GM18526 (cell line): ENCODE results near the gene FNDC3B.

ENCODE experiments used
- POLR2A ChIP-seq: IDR thresholded peaks from 3 replicates; pipeline ENCODE4 v1.6.1; 2011; ENCODE audit not compliant: insufficient read length; ENCODE audit errors: extremely low read depth

The FNDC3B gene

GRCh38 chr3:172044833-172045585, 5.6 kb downstream of the FNDC3B start:
- no peak for TF ChIP-seq POLR2A

- TF ChIP-seq POLR2A, result no peak
Observed at GRCh38 chr3:172046268-172046915, 7.0 kb downstream of the FNDC3B start.

DNA sequence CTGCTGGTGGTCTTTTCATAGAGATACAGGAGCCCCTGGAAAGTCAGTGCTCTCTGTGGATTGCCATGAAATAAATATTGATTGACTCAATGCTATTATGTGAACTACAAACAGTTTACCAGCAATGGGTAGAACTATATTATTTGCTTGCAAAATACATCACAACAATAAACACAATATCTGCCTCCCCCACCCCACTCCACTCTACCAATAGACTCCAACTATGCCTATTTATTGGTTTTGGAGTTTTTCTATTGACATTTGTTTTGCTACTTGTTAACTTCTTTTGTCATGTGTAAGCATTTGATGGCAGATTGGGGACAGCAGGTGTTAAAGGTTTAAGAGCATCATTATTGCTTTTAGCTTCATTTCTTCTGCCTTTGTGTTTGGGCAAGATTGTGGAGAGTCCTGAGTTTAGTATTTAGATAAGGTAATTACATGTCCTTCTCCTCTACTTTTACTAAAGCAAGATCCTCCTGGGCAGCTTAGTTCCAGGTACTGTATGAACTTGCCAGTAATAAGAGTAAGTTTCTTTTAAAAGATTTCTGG, 8.3 kb downstream of the FNDC3B start:
- TF ChIP-seq POLR2A, result no peak

DNA sequence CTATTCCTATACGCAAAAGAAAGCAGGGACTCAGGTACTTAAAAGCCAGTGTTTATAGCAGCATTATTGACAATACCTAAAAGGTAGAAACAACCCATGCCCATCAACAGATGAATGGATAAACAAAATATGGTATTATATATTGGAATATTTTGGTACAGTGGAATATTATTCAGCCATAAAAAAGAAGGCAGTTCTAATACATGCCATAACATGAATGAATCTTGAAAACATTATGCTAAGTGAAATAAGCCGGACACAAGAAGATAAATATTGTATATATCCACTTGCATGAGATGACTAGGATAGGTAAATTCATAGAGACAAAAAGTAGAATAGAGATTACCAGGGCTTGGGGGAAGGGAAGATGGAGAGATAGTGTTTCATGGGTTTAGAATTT, 9.2 kb downstream of the FNDC3B start:
- no peak for TF ChIP-seq POLR2A

DNA sequence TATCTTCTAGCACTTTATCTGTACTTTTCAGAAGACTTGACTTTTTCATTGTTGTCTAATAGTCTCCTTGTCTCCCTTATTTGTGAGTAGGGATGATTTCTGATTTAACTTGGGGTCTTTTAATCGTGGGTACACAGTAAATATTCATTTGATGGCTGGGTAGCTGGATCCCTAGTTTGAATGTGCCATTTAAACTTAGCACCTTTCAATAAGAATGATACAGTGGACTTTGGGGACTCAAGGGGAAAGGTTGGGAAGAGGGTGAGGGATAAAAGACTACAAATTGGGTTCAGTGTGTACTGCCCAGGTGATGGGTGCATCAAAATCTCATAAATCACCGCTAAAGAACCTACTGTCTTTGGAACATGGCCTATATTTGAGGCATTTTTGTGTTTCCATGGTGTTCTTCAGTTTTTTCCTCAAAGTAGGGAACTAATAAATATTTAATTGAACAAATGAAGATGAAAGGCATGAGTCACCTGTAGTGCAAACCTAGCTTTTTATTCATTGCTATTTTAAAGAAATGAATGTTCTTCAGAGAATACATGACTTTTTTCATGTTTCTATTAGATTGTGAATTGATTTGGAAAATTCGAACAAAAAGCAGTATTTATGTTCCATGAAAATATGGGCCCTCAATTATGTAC, 12.1 kb downstream of the FNDC3B start:
- TF ChIP-seq POLR2A, result no peak

DNA sequence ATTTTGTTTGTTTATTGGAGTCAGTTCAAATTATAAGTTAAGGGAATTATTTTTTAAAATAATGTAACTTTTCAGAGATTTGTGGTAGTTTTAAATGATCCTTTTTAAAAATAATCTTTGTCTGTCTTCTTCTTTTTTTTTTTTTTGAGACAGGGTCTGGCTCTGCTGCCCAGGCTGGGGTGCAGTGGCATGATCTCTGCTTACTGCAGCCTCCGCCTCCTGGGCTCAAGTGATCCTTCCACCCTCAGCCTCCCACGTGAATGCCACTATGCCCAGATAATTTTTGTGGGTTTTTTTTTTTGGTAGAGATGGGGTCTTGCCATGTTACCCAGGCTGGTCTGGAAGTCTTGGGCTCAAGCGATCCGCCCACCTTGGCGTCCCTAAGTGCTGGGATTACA, 12.6 kb downstream of the FNDC3B start:
- no peak for TF ChIP-seq POLR2A

GRCh38 chr3:172052405-172052804, 13.0 kb downstream of the FNDC3B start:
- no peak for TF ChIP-seq POLR2A

- TF ChIP-seq POLR2A, result no peak
Observed at GRCh38 chr3:172054115-172054764, 14.9 kb downstream of the FNDC3B start.

- TF ChIP-seq POLR2A, result no peak
Observed at GRCh38 chr3:172056416-172056815, 17.0 kb downstream of the FNDC3B start.

DNA sequence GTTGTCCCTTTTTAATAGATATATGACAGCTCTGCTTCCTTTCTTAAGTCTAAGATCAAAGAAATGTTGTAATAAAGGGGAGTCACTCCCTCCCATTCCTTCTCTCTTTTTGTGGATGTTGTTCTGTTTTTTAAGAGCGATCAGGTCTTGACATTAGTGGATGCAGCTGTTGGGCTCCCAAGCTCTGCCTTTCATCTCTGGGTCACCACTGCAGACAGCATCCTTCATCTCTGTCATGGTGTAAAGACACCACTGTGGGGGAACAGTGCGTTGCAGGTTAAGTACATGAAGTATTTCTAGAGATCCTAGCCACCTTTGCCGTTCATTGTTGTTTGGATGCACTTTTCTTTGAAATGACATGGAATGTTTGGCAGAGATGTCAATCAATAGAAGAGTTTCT, 17.7 kb downstream of the FNDC3B start:
- no peak for TF ChIP-seq POLR2A

GRCh38 chr3:172057624-172058327, 18.4 kb downstream of the FNDC3B start:
- no peak for TF ChIP-seq POLR2A

DNA sequence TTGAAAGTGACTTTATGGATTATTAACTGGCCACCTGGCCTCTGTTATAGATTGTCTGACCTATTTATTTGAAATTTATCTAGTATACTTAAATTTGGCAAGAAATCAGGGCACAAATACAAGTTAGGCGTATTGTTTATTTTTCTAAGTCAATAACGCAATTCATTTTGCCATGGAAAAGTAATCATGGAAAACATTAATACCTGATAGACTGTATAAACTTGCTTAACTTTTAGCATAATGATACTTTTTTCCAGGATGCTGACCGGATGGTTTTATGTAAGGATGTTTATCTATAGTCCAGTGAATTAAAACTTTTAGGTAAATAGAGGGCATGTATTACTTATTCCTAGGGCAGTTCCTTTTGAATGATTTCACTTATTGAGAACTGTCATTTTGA, 20.2 kb downstream of the FNDC3B start:
- no peak for TF ChIP-seq POLR2A

GRCh38 chr3:172060234-172060633, 20.9 kb downstream of the FNDC3B start:
- TF ChIP-seq POLR2A, result no peak

GRCh38 chr3:172061724-172062184, 22.4 kb downstream of the FNDC3B start:
- no peak for TF ChIP-seq POLR2A

GRCh38 chr3:172062761-172063160, 23.4 kb downstream of the FNDC3B start:
- no peak for TF ChIP-seq POLR2A
